ENCODE data around the gene COL9A1. TPM values are rescaled to one million over a fixed set of nuclear protein-coding genes. Genes with fewer than 3 reads are reported as not detected.
"Not testable (repeated sequence)": the region's sequence is repeated elsewhere in the genome, so short reads cannot be mapped to it uniquely, and the experiment has no call there.

COL9A1 gene
- total RNA-seq, 1 donor from 2014 or later = 18.7 TPM

DNA sequence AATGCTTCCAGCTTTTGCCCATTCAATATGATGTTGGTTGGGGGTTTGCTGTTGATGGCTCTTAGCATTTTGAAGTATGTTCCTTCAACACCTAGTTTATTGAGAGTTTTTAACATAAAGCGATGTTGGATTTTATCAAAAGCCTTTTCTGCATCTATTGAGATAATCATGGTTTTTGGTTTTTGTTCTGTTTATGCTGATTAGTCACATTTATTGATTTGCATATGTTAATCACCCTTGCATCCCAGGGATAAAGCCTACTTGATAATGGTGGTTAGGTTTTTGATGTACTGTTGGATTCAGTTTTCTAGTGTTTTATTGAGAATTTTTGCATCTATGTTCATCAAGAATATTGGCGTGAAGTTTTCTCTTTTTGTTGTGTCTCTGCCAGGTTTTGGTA is 40.4 kb upstream of the COL9A1 start:
- Histone ChIP-seq H3F3A (ENCODE audit: low read depth) (no peaks in the 10 kb centered on the region), H3K4me1 (no peaks in the 10 kb centered on the region), H3K36me3 (no peaks in the 10 kb centered on the region), H3K79me2 (ENCODE audit: low read depth) (no peaks in the 10 kb centered on the region), H3K4me3 (no peak overlapping the region), H3K9me3 (ENCODE audit: low read depth) (no peaks in the 10 kb centered on the region), H2AFZ (replicated peaks) (no peak overlapping the region), H3K27ac (no peak overlapping the region), H3K27me3 (no peaks in the 10 kb centered on the region), H4K20me1 (ENCODE audit: low read depth) (no peaks in the 10 kb centered on the region), H3K4me2 (no peak overlapping the region), H3K9ac (no peak overlapping the region)
- no peak overlapping the region for H3K27ac Mint-ChIP-seq
- no peak for TF ChIP-seq EZH2phosphoT487 (IDR thresholded peaks at IDR 0.05)
- TF ChIP-seq EZH2 (IDR thresholded peaks at IDR 0.05) = no peak
- TF ChIP-seq, protein P1, sequence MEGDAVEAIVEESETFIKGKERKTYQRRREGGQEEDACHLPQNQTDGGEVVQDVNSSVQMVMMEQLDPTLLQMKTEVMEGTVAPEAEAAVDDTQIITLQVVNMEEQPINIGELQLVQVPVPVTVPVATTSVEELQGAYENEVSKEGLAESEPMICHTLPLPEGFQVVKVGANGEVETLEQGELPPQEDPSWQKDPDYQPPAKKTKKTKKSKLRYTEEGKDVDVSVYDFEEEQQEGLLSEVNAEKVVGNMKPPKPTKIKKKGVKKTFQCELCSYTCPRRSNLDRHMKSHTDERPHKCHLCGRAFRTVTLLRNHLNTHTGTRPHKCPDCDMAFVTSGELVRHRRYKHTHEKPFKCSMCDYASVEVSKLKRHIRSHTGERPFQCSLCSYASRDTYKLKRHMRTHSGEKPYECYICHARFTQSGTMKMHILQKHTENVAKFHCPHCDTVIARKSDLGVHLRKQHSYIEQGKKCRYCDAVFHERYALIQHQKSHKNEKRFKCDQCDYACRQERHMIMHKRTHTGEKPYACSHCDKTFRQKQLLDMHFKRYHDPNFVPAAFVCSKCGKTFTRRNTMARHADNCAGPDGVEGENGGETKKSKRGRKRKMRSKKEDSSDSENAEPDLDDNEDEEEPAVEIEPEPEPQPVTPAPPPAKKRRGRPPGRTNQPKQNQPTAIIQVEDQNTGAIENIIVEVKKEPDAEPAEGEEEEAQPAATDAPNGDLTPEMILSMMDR (IDR thresholded peaks at IDR 0.05) = no peak
- no peak overlapping the region for H3K4me3 Mint-ChIP-seq
- no peaks in the 10 kb centered on the region for H3K4me1 Mint-ChIP-seq
- no peaks in the 10 kb centered on the region for H3K36me3 Mint-ChIP-seq
- no peak for DNase-seq (ENCODE audit: low spot score)
- no peaks in the 10 kb centered on the region for H3K27me3 Mint-ChIP-seq (ENCODE audit: insufficient read depth, low read depth)
- peaks cover 8% of the 10 kb centered on the region for H3K9me3 Mint-ChIP-seq

- H3K36me3 Mint-ChIP-seq; H3K27me3 Mint-ChIP-seq (ENCODE audit: insufficient read depth, low read depth); H4K20me1 ChIP-seq (ENCODE audit: low read depth); H2AFZ ChIP-seq (replicated peaks); H3K4me3 ChIP-seq; H3K27ac Mint-ChIP-seq; H3K9me3 ChIP-seq (ENCODE audit: low read depth); H3K27me3 ChIP-seq; H3K9ac ChIP-seq; DNase-seq (ENCODE audit: low spot score); H3K4me2 ChIP-seq; H3K4me1 Mint-ChIP-seq; H3K4me3 Mint-ChIP-seq; H3K36me3 ChIP-seq; H3K79me2 ChIP-seq (ENCODE audit: low read depth); H3K4me1 ChIP-seq; H3K27ac ChIP-seq; H3F3A ChIP-seq (ENCODE audit: low read depth): not testable (repeated sequence)
- H3K9me3 Mint-ChIP-seq = peaks cover 13% of the 10 kb centered on the region
Observed at GRCh38 chr6:70339810-70340209, 36.9 kb upstream of the COL9A1 start.

- Mint-ChIP-seq H3K36me3 (no peaks in the 10 kb centered on the region), H3K27me3 (ENCODE audit: insufficient read depth, low read depth) (peaks cover 2% of the 10 kb centered on the region), H3K4me1 (no peaks in the 10 kb centered on the region), H3K27ac (no peak overlapping the region), H3K4me3 (no peak overlapping the region), H3K9me3 (peaks cover 13% of the 10 kb centered on the region)
- Histone ChIP-seq H2AFZ (replicated peaks) (no peak overlapping the region), H3K4me1 (no peaks in the 10 kb centered on the region), H3K36me3 (no peaks in the 10 kb centered on the region), H3F3A (ENCODE audit: low read depth) (no peaks in the 10 kb centered on the region), H3K79me2 (ENCODE audit: low read depth) (no peaks in the 10 kb centered on the region), H3K27ac (no peak overlapping the region), H3K4me3 (no peak overlapping the region), H3K9me3 (ENCODE audit: low read depth) (no peaks in the 10 kb centered on the region), H3K27me3 (no peaks in the 10 kb centered on the region), H3K9ac (no peak overlapping the region), H3K4me2 (no peak overlapping the region), H4K20me1 (ENCODE audit: low read depth) (no peaks in the 10 kb centered on the region)
- TF ChIP-seq EZH2 (IDR thresholded peaks at IDR 0.05) = no peak
- TF ChIP-seq, protein P1 (IDR thresholded peaks at IDR 0.05) = no peak
- TF ChIP-seq EZH2phosphoT487 (IDR thresholded peaks at IDR 0.05) = no peak
- DNase-seq (ENCODE audit: low spot score) = no peak
Observed at GRCh38 chr6:70338775-70339174, 35.9 kb upstream of the COL9A1 start.

DNA sequence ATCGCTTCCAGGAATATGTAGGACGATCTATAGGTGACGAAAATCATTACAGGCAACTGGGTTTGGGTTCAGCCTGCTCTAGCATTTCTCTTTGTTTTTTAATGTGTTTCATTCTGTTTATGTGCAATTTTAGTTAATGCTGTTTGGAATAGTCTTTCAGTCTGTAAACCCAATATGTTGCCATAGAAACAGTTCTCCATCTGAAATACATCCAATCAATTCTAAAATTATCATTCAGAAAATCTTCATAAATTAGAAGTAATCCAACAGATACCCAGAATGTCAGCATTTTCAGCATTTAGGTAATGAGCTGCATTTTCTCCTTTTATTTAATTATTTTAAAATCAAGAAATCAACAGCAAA is 34.8 kb upstream of the COL9A1 start:
- Mint-ChIP-seq H3K27me3 (ENCODE audit: insufficient read depth, low read depth) (peaks cover 2% of the 10 kb centered on the region), H3K4me1 (no peaks in the 10 kb centered on the region), H3K4me3 (no peak overlapping the region), H3K27ac (no peak overlapping the region), H3K36me3 (no peaks in the 10 kb centered on the region), H3K9me3 (peaks cover 13% of the 10 kb centered on the region)
- Histone ChIP-seq H3K4me2 (no peak overlapping the region), H3K9me3 (ENCODE audit: low read depth) (no peaks in the 10 kb centered on the region), H3K9ac (no peak overlapping the region), H2AFZ (replicated peaks) (no peak overlapping the region), H3F3A (ENCODE audit: low read depth) (no peaks in the 10 kb centered on the region), H3K4me3 (no peak overlapping the region), H3K79me2 (ENCODE audit: low read depth) (no peaks in the 10 kb centered on the region), H4K20me1 (ENCODE audit: low read depth) (no peaks in the 10 kb centered on the region), H3K27me3 (no peaks in the 10 kb centered on the region), H3K36me3 (no peaks in the 10 kb centered on the region), H3K27ac (no peak overlapping the region), H3K4me1 (no peaks in the 10 kb centered on the region)
- TF ChIP-seq EZH2 (IDR thresholded peaks at IDR 0.05) = no peak
- TF ChIP-seq EZH2phosphoT487 (IDR thresholded peaks at IDR 0.05) = no peak
- no peak for DNase-seq (ENCODE audit: low spot score)
